ENCODE measurements around the gene BEND4. TPM values are rescaled to one million over a fixed set of nuclear protein-coding genes. Genes with fewer than 3 reads are reported as not detected.

The BEND4 gene
- total RNA-seq, 2 donors from 2014 or later = 11.6 to 13.4 TPM

- H3K36me3 ChIP-seq (ENCODE audit: control insufficient read depth, insufficient read depth, low read length) = no peaks in the 10 kb centered on the region
- no peaks in the 10 kb centered on the region for H3K27me3 ChIP-seq (ENCODE audit: control insufficient read depth, insufficient read depth, low read length, poor library complexity, severe bottlenecking)
- Mint-ChIP-seq H3K27ac (no peak overlapping the region), H3K9me3 (no peaks in the 10 kb centered on the region), H3K4me1 (peaks cover 2% of the 10 kb centered on the region), H3K4me3 (no peak overlapping the region), H3K27me3 (ENCODE audit: insufficient read depth) (no peaks in the 10 kb centered on the region), H3K36me3 (ENCODE audit: low read depth) (no peaks in the 10 kb centered on the region)
- H3K9ac ChIP-seq (ENCODE audit: extremely low read depth, low read length, poor library complexity, severe bottlenecking) = no peak overlapping the region
- TF ChIP-seq, protein P1, sequence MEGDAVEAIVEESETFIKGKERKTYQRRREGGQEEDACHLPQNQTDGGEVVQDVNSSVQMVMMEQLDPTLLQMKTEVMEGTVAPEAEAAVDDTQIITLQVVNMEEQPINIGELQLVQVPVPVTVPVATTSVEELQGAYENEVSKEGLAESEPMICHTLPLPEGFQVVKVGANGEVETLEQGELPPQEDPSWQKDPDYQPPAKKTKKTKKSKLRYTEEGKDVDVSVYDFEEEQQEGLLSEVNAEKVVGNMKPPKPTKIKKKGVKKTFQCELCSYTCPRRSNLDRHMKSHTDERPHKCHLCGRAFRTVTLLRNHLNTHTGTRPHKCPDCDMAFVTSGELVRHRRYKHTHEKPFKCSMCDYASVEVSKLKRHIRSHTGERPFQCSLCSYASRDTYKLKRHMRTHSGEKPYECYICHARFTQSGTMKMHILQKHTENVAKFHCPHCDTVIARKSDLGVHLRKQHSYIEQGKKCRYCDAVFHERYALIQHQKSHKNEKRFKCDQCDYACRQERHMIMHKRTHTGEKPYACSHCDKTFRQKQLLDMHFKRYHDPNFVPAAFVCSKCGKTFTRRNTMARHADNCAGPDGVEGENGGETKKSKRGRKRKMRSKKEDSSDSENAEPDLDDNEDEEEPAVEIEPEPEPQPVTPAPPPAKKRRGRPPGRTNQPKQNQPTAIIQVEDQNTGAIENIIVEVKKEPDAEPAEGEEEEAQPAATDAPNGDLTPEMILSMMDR (conservative IDR thresholded peaks at IDR 0.05) = no peak
- H3K4me3 ChIP-seq (ENCODE audit: low read length) = no peak overlapping the region
- no peak for DNase-seq
- 95 to 96% methylated on average over 7 to 8 of the region's 8 CpGs for WGBS, 2 experiments (ENCODE audit: insufficient coverage in 1 of 2, insufficient read length in 1 of 2)
- H3K9me3 ChIP-seq (ENCODE audit: control insufficient read depth, low read length) = no peaks in the 10 kb centered on the region
- no peaks in the 10 kb centered on the region for H3K4me1 ChIP-seq (ENCODE audit: control insufficient read depth, insufficient read depth, low read length)
- no peak overlapping the region for H3K27ac ChIP-seq (ENCODE audit: low read depth, low read length)
Measured at GRCh38 chr4:42101446-42101975, 50.9 kb downstream of the BEND4 start.

DNA sequence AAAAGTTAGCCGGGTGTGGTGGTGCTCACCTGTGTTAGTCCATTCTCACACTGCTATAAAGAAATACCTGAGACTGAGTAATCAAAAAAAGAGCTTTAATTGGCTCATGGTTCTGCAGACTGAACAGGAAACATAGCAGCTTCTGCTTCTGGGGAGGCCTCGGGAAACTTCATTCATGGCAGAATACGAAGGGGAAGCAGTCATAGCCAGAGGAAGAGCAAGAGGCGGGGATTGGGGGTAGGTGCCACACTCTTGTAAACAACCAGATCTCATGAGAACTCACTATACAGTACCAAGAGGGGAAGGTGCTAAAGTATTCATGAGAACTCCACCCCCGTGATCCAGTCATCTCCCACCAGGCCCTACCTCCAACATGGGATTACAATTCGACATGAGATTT, 64.1 kb downstream of the BEND4 start:
- TF ChIP-seq, protein P1 (conservative IDR thresholded peaks at IDR 0.05) = no peak
- no peaks in the 10 kb centered on the region for H3K9me3 Mint-ChIP-seq
- no peaks in the 10 kb centered on the region for H3K4me1 Mint-ChIP-seq
- H3K36me3 Mint-ChIP-seq (ENCODE audit: low read depth) = peaks cover 16% of the 10 kb centered on the region
- H3K27me3 ChIP-seq (ENCODE audit: control insufficient read depth, insufficient read depth, low read length, poor library complexity, severe bottlenecking) = no peaks in the 10 kb centered on the region
- no peak overlapping the region for H3K9ac ChIP-seq (ENCODE audit: extremely low read depth, low read length, poor library complexity, severe bottlenecking)
- no peaks in the 10 kb centered on the region for H3K4me1 ChIP-seq (ENCODE audit: control insufficient read depth, insufficient read depth, low read length)
- no peak overlapping the region for H3K4me3 Mint-ChIP-seq
- no peak overlapping the region for H3K27ac Mint-ChIP-seq
- WGBS, 2 experiments (ENCODE audit: insufficient coverage in 1 of 2, insufficient read length in 1 of 2) = 96 to 100% methylated on average over 3 to 6 of the region's 6 CpGs
- peaks cover 22% of the 10 kb centered on the region for H3K36me3 ChIP-seq (ENCODE audit: control insufficient read depth, insufficient read depth, low read length)
- no peaks in the 10 kb centered on the region for H3K27me3 Mint-ChIP-seq (ENCODE audit: insufficient read depth)
- no peak for DNase-seq
- no peak overlapping the region for H3K4me3 ChIP-seq (ENCODE audit: low read length)
- no peaks in the 10 kb centered on the region for H3K9me3 ChIP-seq (ENCODE audit: control insufficient read depth, low read length)
- no peak overlapping the region for H3K27ac ChIP-seq (ENCODE audit: low read depth, low read length)

- H3K27ac Mint-ChIP-seq = no peak overlapping the region
- no peak overlapping the region for H3K4me3 Mint-ChIP-seq
- H3K27me3 Mint-ChIP-seq (ENCODE audit: insufficient read depth) = no peaks in the 10 kb centered on the region
- peaks cover 20% of the 10 kb centered on the region for H3K36me3 Mint-ChIP-seq (ENCODE audit: low read depth)
- 95 to 100% methylated on average over 1 of the region's 1 CpG for WGBS, 2 experiments (ENCODE audit: insufficient coverage in 1 of 2, insufficient read length in 1 of 2)
- Histone ChIP-seq H3K4me1 (ENCODE audit: control insufficient read depth, insufficient read depth, low read length) (no peaks in the 10 kb centered on the region), H3K27ac (ENCODE audit: low read depth, low read length) (no peak overlapping the region), H3K9me3 (ENCODE audit: control insufficient read depth, low read length) (no peaks in the 10 kb centered on the region), H3K4me3 (ENCODE audit: low read length) (no peak overlapping the region), H3K9ac (ENCODE audit: extremely low read depth, low read length, poor library complexity, severe bottlenecking) (no peak overlapping the region), H3K27me3 (ENCODE audit: control insufficient read depth, insufficient read depth, low read length, poor library complexity, severe bottlenecking) (no peaks in the 10 kb centered on the region), H3K36me3 (ENCODE audit: control insufficient read depth, insufficient read depth, low read length) (peaks cover 24% of the 10 kb centered on the region)
- TF ChIP-seq, protein P1 (conservative IDR thresholded peaks at IDR 0.05) = no peak
- DNase-seq = no peak
- no peaks in the 10 kb centered on the region for H3K9me3 Mint-ChIP-seq
- H3K4me1 Mint-ChIP-seq = no peaks in the 10 kb centered on the region
Measured at GRCh38 chr4:42083816-42084215, 68.6 kb downstream of the BEND4 start.

Measured in endodermal cell (in vitro differentiated cells).